GM12801 (cell line): ENCODE measurements around the gene DGKG.

Source experiments
- CTCF ChIP-seq: IDR thresholded peaks from one replicate; pipeline ENCODE4 v1.5.1; 2011; ENCODE audit warnings: control low read depth; ENCODE audit not compliant: insufficient read length; ENCODE audit errors: extremely low read depth

The DGKG gene

GRCh38 chr3:186108106-186108940 is 253.7 kb downstream of the DGKG start:
- no peak for TF ChIP-seq CTCF

DNA sequence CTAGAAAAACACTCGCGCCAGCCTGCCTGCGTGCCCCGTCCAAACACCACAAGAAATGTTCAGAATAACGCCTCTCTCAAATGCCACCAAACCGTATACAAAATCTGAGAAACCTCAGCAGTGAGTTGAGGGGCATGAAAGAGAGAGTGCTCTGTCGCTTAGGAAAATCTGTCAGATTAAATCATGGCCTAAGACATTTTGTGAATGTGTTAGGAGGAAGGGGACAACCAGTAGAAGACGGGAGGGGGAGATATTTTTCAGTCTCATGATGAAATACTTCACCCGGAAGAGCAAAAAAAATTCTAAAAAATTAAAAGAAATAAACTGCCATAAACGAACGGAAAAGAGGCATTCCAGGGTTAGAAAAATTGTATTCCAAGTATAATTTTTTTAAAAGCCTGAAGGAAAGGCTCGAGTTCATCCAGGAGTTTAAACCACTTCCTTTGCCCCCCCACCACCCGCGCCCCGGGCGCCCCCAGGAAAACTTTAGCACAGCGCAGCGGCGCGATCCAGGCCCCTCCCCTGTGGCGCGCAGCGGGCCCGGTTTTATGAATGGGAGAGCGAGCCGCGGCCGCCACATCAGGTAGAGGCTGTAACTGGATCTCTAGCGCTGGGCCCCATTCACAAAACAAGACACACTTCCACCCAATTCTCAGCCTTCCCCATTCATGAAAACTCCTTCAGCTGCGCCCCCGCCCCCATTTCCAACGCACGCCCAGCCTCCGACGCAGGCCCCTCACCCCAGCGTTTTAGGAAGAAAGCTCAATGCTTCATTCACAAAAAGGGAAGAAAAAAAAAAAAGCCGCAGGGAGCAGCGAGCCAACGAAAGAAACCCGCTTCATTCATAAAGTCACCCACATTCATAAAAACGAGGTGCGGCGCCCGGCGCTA is 254.6 kb downstream of the DGKG start:
- TF ChIP-seq CTCF, result no peak

DNA sequence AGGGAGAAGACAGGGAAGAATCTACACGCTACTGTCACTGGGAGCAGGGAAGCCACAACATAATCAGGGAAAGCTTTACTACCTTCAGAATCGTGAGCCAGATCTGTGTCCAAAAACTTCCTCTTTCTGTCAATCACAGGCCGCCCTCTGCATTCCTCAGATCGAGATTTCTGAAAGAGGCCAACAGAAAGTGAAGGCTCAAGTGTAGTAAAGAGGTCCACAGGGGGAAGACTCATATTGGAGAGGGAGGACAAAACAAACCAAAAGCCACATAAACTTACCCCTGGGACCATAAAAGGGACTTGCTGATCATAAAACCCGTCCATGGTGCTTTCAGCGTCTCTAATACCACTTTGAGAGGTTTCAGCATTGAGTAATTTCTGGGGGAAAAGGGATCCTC is 256.5 kb downstream of the DGKG start:
- no peak for TF ChIP-seq CTCF

DNA sequence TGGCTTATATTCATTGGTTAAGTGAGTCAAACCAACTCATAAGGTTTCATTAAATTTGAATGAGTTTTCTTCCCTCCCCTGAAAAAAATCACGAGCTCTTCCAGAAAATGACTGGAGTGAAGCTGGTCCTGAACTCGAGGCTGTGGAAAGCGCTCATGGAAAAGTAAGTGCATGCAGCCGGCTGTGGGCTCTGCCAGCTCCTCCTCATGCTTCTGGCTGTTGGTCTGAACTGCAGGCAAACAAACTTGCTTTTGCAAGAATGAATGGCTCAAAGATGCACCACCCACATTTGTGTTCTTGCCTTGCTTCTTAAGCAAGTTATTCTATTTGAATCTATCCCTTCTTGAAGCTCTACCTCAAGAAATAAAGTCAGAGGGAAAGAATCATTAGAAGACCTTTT is 259.3 kb downstream of the DGKG start:
- TF ChIP-seq CTCF, result no peak

DNA sequence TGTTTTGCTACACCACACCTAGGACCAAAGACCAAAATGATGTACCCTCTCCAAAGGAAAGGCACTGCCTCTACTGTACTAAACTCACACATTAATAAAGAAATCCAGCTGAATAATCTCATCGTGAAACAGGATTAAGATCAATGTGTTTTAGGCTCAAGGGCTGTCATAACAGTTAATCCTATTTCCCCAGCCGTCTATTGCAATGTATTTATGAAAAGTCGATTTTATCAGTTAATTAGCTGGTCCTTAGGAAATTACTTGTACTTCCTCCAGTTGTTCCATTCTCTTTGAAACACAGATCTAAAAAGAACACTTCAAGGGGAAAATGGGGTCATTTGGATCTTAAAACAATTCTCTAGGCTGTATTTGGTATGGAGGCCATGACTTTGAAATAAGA is 261.6 kb downstream of the DGKG start:
- TF ChIP-seq CTCF, result no peak

DNA sequence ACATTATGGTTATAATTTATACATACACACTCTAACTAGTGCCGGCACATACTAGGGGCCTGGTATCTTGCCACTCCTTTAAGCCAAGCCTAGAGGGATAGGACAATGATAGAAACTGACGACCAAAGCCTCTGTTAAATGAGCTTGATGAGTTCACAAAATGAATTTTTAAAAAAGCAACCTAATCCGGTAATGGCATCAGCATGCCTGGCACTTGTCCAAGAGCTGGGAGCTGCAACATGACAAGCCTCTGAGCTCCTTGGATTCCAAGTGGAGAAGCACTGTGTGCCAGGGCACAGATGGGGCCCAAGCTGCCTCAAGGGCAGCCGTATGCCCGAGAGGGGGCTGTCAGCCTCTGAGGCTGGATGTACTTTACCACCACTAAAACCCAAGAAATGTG is 262.9 kb downstream of the DGKG start:
- no peak for TF ChIP-seq CTCF

DNA sequence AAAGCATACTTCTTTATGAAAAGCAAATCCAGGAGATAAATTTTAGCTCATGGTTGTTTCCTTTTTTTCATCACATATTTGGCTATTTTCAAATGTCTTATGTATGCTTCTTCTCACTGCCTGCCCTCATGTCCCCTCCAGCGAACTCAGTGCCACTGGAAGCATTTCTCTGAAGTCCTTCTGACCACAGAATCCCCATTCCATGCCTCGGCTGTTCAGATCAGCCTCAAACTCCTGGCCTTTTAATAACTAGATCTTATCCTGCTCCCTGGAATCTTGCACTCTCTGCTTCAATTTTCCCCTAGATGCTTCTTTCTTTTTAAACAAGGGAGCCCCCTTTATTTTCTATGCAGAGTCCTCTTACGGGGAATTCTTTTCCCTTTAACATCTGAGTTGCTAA is 263.3 kb downstream of the DGKG start:
- no peak for TF ChIP-seq CTCF
